GM23338 (cell line): ENCODE data around the gene DOCK3. TPM values are rescaled to one million over a fixed set of nuclear protein-coding genes. Genes with fewer than 3 reads are reported as not detected.
"Not testable (repeated sequence)": the region's sequence is repeated elsewhere in the genome, so short reads cannot be mapped to it uniquely, and the experiment has no call there.

Experiments used
- ATAC-seq: fragments of 200-7000 bp; cut with Tn5 transposase; 3 replicates; pipeline ENCODE4 v1.9.1; 2020
- DNase-seq: peaks from one replicate; pipeline ENCODE4 v3.0.0-alpha.2; 2015; ENCODE audit warnings: low spot score
- H2AFZ ChIP-seq: fragments of 200-600 bp; sonication (generic); 2 replicates; pipeline ENCODE4 v1.8.0; 2016; ENCODE audit warnings: antibody characterized with exemption, mild to moderate bottlenecking, moderate library complexity
- H3F3A ChIP-seq: fragments of 200-600 bp; sonication (generic); replicated peaks from 2 replicates; pipeline ENCODE4 v1.8.0; 2017; ENCODE audit warnings: antibody characterized with exemption, mixed run types, low read depth
- H3K27ac ChIP-seq: fragments of 200-600 bp; sonication (generic); 2 replicates; pipeline ENCODE4 v1.6.1; 2016; ENCODE audit warnings: low read depth
- H3K27me3 ChIP-seq: fragments of 200-600 bp; sonication (generic); 2 replicates; pipeline ENCODE4 v1.8.0; 2016; ENCODE audit warnings: mild to moderate bottlenecking, mixed run types, moderate library complexity; ENCODE audit not compliant: insufficient read depth
- H3K36me3 ChIP-seq: fragments of 200-600 bp; sonication (generic); 2 replicates; pipeline ENCODE4 v1.8.0; 2016; ENCODE audit warnings: mild to moderate bottlenecking; ENCODE audit not compliant: insufficient read depth
- H3K4me1 ChIP-seq: fragments of 200-600 bp; sonication (generic); 2 replicates; pipeline ENCODE4 v1.8.0; 2016; ENCODE audit warnings: mild to moderate bottlenecking, moderate library complexity; ENCODE audit not compliant: insufficient read depth
- H3K4me2 ChIP-seq: fragments of 200-600 bp; sonication (generic); 2 replicates; pipeline ENCODE4 v1.7.1; 2017; ENCODE audit warnings: mixed run types
- H3K4me3 ChIP-seq: fragments of 200-600 bp; sonication (generic); 2 replicates; pipeline ENCODE4 v1.6.1; 2016; ENCODE audit warnings: mixed run types
- H3K79me2 ChIP-seq: fragments of 200-600 bp; sonication (generic); replicated peaks from 2 replicates; pipeline ENCODE4 v1.8.0; 2017; ENCODE audit warnings: mild to moderate bottlenecking; ENCODE audit not compliant: insufficient read depth
- H3K9me2 ChIP-seq: fragments of 200-600 bp; sonication (generic); 2 replicates; pipeline ENCODE4 v1.8.0; 2017; ENCODE audit not compliant: insufficient read depth
- H4K20me1 ChIP-seq: fragments of 200-600 bp; sonication (generic); replicated peaks from 2 replicates; pipeline ENCODE4 v1.8.0; 2017; ENCODE audit warnings: mild to moderate bottlenecking; ENCODE audit not compliant: insufficient read depth
- H3K27ac Mint-ChIP-seq: 2 replicates; pipeline ENCODE4 v1.8.0; 2020; ENCODE audit warnings: inconsistent platforms, mild to moderate bottlenecking, moderate library complexity, mixed read lengths
- H3K27me3 Mint-ChIP-seq: 3 replicates; pipeline ENCODE4 v1.8.0; 2022; ENCODE audit warnings: low read depth, mild to moderate bottlenecking, moderate library complexity, mixed read lengths, inconsistent platforms; ENCODE audit not compliant: insufficient read depth, poor library complexity
- H3K36me3 Mint-ChIP-seq: 3 replicates; pipeline ENCODE4 v1.8.0; 2021; ENCODE audit warnings: low read depth, mild to moderate bottlenecking, inconsistent platforms, moderate library complexity, mixed read lengths
- H3K4me1 Mint-ChIP-seq: 3 replicates; pipeline ENCODE4 v1.8.0; 2020; ENCODE audit warnings: mild to moderate bottlenecking, inconsistent platforms, mixed read lengths
- H3K4me3 Mint-ChIP-seq: 3 replicates; pipeline ENCODE4 v1.8.0; 2021; ENCODE audit warnings: moderate library complexity, mild to moderate bottlenecking, inconsistent platforms, mixed read lengths
- H3K9me3 Mint-ChIP-seq: 3 replicates; pipeline ENCODE4 v1.8.0; 2020; ENCODE audit warnings: moderate library complexity, mild to moderate bottlenecking, inconsistent platforms, mixed read lengths
- EZH2 ChIP-seq: fragments of 200-600 bp; sonication (generic); IDR thresholded peaks from one replicate; pipeline ENCODE4 v1.8.0; 2017; ENCODE audit warnings: antibody characterized with exemption, mild to moderate bottlenecking, low read depth; ENCODE audit not compliant: unreplicated experiment
- EZH2phosphoT487 ChIP-seq: fragments of 200-600 bp; sonication (generic); IDR thresholded peaks from one replicate; pipeline ENCODE4 v1.8.1; 2018; ENCODE audit warnings: antibody characterized with exemption; ENCODE audit not compliant: unreplicated experiment
- NANOG ChIP-seq: IDR thresholded peaks from 2 replicates; pipeline ENCODE4 v1.6.1; 2016; ENCODE audit warnings: antibody characterized with exemption, borderline replicate concordance
- ZNF462 ChIP-seq: fragments of 250-450 bp; sonication (Bioruptor Pico); IDR thresholded peaks from 2 replicates; pipeline ENCODE4 v1.5.0; 2020; ENCODE audit warnings: mild to moderate bottlenecking, moderate library complexity
- polyA plus RNA-seq: library from polyadenylated mRNA; unstranded; fragments of >200 nt; fragmentation: Nextera tagmentation; extraction: Ambion mirVana; gene quantifications from 2 replicates; pipeline ENCODE4 v1.2.1, GENCODE V29; 2016
- total RNA-seq: library from RNA; depleted of rRNA; stranded (reverse); fragments of >200 nt; shearing (Covaris generic); gene quantifications from 2 replicates; pipeline ENCODE4 v1.2.3, GENCODE V29; 2014
- TF ChIP-seq, protein P1 (sequence below), 2 experiments: fragments of 200-600 bp in 1 of 2; sonication (generic) in 1 of 2; conservative IDR thresholded peaks; 2 replicates each; pipeline versions ENCODE4 v1.5.1 to v1.6.1; 2016 to 2017; ENCODE audit warnings: antibody characterized with exemption in 2 of 2, low read depth in 2 of 2, mild to moderate bottlenecking in 2 of 2, moderate library complexity in 1 of 2

The DOCK3 gene
- total and polyA plus RNA-seq, 2 experiments from 2014 or later, result 2.4 to 5.6 TPM

DNA sequence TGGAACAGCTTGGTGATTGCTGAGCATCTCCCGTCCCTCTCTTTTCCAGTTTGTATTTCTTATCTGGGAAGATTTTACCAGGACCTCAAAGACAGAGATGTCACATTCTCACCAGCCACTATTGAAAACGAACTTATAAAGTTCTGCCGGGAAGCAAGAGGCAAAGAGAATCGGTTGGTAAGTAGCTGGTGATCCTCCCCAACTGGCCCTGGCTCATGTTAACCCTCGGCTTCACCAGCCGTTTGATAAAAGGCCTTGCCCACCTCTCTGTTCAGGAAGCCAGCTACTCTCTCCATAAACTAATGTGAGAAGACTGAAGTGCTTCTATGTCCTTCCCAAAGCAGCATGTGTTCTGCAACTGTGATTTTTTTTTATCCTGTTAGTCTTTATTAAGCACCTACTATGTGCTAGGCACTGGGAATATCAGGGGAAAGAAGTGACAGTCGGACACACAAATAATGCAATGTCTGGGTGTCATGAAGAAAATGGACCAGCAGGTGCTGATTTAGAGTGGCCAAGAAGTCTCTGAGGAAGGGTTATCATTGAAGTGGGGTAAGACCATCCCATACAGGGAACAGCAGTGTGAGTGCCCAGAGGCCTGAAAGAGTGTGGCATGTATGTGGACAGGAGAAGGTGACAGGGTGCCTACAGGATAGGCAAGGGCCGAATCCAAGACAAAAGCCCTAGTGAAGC is 711.6 kb downstream of the DOCK3 start (continued):
- no peak for TF ChIP-seq ZNF462
- TF ChIP-seq EZH2, result no peak
- TF ChIP-seq, protein P1, sequence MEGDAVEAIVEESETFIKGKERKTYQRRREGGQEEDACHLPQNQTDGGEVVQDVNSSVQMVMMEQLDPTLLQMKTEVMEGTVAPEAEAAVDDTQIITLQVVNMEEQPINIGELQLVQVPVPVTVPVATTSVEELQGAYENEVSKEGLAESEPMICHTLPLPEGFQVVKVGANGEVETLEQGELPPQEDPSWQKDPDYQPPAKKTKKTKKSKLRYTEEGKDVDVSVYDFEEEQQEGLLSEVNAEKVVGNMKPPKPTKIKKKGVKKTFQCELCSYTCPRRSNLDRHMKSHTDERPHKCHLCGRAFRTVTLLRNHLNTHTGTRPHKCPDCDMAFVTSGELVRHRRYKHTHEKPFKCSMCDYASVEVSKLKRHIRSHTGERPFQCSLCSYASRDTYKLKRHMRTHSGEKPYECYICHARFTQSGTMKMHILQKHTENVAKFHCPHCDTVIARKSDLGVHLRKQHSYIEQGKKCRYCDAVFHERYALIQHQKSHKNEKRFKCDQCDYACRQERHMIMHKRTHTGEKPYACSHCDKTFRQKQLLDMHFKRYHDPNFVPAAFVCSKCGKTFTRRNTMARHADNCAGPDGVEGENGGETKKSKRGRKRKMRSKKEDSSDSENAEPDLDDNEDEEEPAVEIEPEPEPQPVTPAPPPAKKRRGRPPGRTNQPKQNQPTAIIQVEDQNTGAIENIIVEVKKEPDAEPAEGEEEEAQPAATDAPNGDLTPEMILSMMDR (conservative IDR thresholded peaks at IDR 0.05; ENCODE audit: low read depth in 2 of 2), result no peak

GRCh38 chr3:51386852-51387229 is 712.1 kb downstream of the DOCK3 start:
- no peaks in the 10 kb centered on the region; the same call in 2 of the 3 replicates for H3K9me3 Mint-ChIP-seq
- Histone ChIP-seq H3K36me3 (peaks cover 23% of the 10 kb centered on the region), H3K27me3 (no peaks in the 10 kb centered on the region), H3K9me2 (no peaks in the 10 kb centered on the region), H3K4me3 (peak overlapping the region; percentile 100), H3K4me2 (peak overlapping the region; percentile 99), H3K27ac (no peak overlapping the region), H3K4me1 (peaks cover 34% of the 10 kb centered on the region), H3K79me2 (peaks cover 41% of the 10 kb centered on the region), H4K20me1 (peaks cover 32% of the 10 kb centered on the region), H3F3A (peaks cover 46% of the 10 kb centered on the region), H2AFZ (no peak overlapping the region)
- peaks cover 47% of the 10 kb centered on the region for H3K4me1 Mint-ChIP-seq
- DNase-seq, result no peak
- peaks cover 53% of the 10 kb centered on the region for H3K36me3 Mint-ChIP-seq
- peaks cover 6% of the 10 kb centered on the region for H3K27me3 Mint-ChIP-seq
- no peak for TF ChIP-seq NANOG
- TF ChIP-seq EZH2phosphoT487, result no peak
- no peak for TF ChIP-seq EZH2
- H3K27ac Mint-ChIP-seq, result no peak overlapping the region
- H3K4me3 Mint-ChIP-seq, result peak overlapping the region; percentile 99
- ATAC-seq, result no peak

DNA sequence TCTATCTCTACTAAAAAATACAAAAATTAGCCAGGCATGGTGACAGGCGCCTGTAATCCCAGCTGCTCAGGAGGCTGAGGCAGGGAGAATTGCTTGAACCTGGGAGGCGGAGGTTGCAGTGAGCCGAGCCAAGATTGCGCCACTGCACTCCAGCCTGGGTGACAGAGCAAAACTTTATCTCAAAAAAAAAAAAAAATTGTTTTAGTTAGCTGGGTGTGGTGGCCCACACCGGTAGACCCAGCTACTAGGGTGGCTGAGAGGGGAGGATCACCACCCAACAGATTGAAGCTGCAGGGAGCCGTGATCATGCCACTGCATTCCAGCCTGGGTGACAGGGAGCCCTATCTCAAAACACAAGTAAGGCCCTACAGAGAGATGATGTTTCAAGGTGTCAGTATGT is 712.6 kb downstream of the DOCK3 start:
- not testable (repeated sequence) for DNase-seq, H3K9me3 Mint-ChIP-seq, H3K27me3 Mint-ChIP-seq, H3K27me3 ChIP-seq, H3K27ac ChIP-seq, ATAC-seq, H2AFZ ChIP-seq, H3K9me2 ChIP-seq, H3K27ac Mint-ChIP-seq
- peaks cover 44% of the 10 kb centered on the region for H3K4me1 Mint-ChIP-seq
- Histone ChIP-seq H3K4me3 (peak overlapping the region; percentile 100), H4K20me1 (peaks cover 32% of the 10 kb centered on the region), H3F3A (peaks cover 46% of the 10 kb centered on the region), H3K4me2 (peak overlapping the region; percentile 99), H3K36me3 (peaks cover 23% of the 10 kb centered on the region), H3K4me1 (peaks cover 36% of the 10 kb centered on the region), H3K79me2 (peaks cover 46% of the 10 kb centered on the region)
- H3K4me3 Mint-ChIP-seq, result peak overlapping the region; percentile 99; the same call in 1 of the 3 replicates
- peaks cover 54% of the 10 kb centered on the region for H3K36me3 Mint-ChIP-seq
